Endothelial cell (in vitro differentiated cells): ENCODE results near the gene SEC14L3. TPM values are rescaled to one million over a fixed set of nuclear protein-coding genes. Genes with fewer than 3 reads are reported as not detected.

Experiments used
- DNase-seq: peaks from one replicate; pipeline ENCODE4 v3.0.0; 2021; ENCODE audit warnings: low spot score
- H3K27ac Mint-ChIP-seq: one replicate; pipeline ENCODE4 v1.8.0; 2021; ENCODE audit warnings: mixed read lengths, inconsistent platforms; ENCODE audit not compliant: unreplicated experiment
- H3K27me3 Mint-ChIP-seq: one replicate; pipeline ENCODE4 v1.8.0; 2021; ENCODE audit warnings: mild to moderate bottlenecking, moderate library complexity, mixed read lengths, inconsistent platforms; ENCODE audit not compliant: unreplicated experiment
- H3K36me3 Mint-ChIP-seq: one replicate; pipeline ENCODE4 v1.8.0; 2021; ENCODE audit warnings: mild to moderate bottlenecking, low read depth, mixed read lengths, inconsistent platforms; ENCODE audit not compliant: unreplicated experiment
- H3K4me1 Mint-ChIP-seq: one replicate; pipeline ENCODE4 v1.8.0; 2021; ENCODE audit warnings: mild to moderate bottlenecking, mixed read lengths, inconsistent platforms; ENCODE audit not compliant: unreplicated experiment
- H3K4me3 Mint-ChIP-seq: one replicate; pipeline ENCODE4 v1.8.0; 2021; ENCODE audit warnings: mild to moderate bottlenecking, mixed read lengths, inconsistent platforms; ENCODE audit not compliant: unreplicated experiment
- H3K9me3 Mint-ChIP-seq: one replicate; pipeline ENCODE4 v1.8.0; 2021; ENCODE audit warnings: mixed read lengths, inconsistent platforms; ENCODE audit not compliant: unreplicated experiment
- CTCF ChIP-seq: fragments of 200-600 bp; sonication (generic); IDR thresholded peaks from one replicate; pipeline ENCODE4 v1.5.0; 2021; ENCODE audit warnings: antibody characterized with exemption; ENCODE audit not compliant: unreplicated experiment
- total RNA-seq: library from RNA; stranded (reverse); fragmentation: NEBNext Ultra II Directional; extraction: Animal tissue kit (Norgen Biotek cat#: 25700); gene quantifications from one replicate; pipeline ENCODE4 v1.2.1, GENCODE V29; 2021; ENCODE audit not compliant: unreplicated experiment

SEC14L3 gene
- total RNA-seq, 1 donor from 2014 or later: not detected

DNA sequence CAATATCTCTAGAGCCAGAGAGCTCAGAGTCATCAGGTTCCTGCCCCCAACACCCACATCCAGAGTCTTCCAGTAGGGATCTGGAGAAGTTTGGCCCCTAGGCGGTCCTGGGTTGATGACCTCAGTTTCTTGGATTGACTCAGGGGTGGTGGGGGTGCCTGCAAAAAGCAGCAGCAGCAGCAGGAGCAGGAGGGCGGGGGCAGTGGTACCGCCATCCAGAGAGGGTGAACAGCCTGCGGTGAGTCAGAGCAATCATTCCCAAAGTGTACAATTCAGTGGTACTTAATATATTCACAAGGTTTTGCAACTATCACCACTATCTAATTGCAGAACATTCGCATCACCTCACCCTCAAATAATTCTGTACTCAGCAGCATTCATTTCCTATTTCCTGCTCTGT is 9.9 kb upstream of the SEC14L3 start:
- Mint-ChIP-seq H3K27me3 (peaks cover 2% of the 10 kb centered on the region), H3K4me1 (peaks cover 6% of the 10 kb centered on the region), H3K4me3 (no peak overlapping the region), H3K27ac (no peak overlapping the region), H3K9me3 (no peaks in the 10 kb centered on the region), H3K36me3 (no peaks in the 10 kb centered on the region)
- no peak for DNase-seq
- TF ChIP-seq CTCF: no peak

DNA sequence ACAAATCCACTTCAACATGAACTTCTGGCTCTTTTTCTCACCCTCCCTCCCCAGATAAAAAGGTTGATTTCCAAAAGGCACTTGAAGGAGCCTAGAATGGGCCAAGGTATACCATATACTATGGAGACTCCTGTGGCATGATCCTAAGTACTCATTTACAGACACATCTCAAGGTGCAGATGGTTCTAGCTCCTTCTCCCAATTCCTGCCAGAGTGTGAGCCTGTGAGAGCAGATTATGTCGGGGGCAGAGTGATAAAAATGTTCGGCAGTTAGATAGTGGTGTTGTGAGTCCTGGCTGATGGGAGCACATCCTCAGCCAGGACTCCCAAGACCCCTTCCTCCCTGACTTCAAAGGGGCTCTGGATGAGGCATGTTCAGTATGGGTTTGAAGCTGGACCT is 8.2 kb upstream of the SEC14L3 start:
- no peak for TF ChIP-seq CTCF
- H3K4me1 Mint-ChIP-seq: peaks cover 11% of the 10 kb centered on the region
- no peak overlapping the region for H3K4me3 Mint-ChIP-seq
- no peak overlapping the region for H3K27ac Mint-ChIP-seq
- H3K36me3 Mint-ChIP-seq: no peaks in the 10 kb centered on the region
- no peaks in the 10 kb centered on the region for H3K9me3 Mint-ChIP-seq
- H3K27me3 Mint-ChIP-seq: peaks cover 2% of the 10 kb centered on the region
- DNase-seq: no peak

DNA sequence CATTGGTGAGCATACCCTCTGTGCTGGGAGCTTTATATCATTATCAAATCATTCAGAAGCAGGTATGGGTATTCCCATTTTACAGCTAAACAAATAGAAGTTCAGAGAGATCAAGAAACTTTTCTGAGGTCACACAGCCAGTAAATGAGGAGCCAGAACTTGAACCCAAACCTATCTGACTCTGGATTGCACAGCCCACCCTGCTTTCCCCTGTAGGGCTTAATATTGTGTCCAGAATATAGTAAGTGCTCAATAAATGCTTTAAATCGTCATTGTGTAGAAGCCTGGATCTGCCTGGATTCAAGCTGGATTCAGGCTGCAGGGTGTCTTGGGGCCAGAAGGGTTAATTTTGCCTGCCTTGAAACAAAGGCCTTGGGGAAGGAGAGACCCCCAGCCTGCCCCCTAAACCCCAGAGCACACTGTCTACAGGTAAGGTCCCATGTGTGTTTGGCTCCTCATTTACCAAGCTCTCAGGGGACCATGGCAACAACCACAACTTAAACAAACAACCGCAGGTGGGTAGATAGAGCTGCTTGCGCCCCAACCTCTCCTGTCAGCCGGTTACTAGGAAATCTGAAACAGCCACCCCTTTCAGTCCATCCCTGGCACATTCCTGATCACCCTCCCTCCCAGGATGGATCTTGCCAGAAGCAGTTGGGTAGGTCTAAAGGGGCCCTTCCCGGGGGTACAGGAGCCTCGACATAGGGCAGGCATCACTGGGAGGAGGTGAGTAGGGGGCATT is 3.0 kb upstream of the SEC14L3 start:
- no peak overlapping the region for H3K4me3 Mint-ChIP-seq
- DNase-seq: no peak
- no peaks in the 10 kb centered on the region for H3K27me3 Mint-ChIP-seq
- TF ChIP-seq CTCF: no peak
- H3K27ac Mint-ChIP-seq: no peak overlapping the region
- H3K4me1 Mint-ChIP-seq: peaks cover 11% of the 10 kb centered on the region
- no peaks in the 10 kb centered on the region for H3K36me3 Mint-ChIP-seq
- no peaks in the 10 kb centered on the region for H3K9me3 Mint-ChIP-seq

DNA sequence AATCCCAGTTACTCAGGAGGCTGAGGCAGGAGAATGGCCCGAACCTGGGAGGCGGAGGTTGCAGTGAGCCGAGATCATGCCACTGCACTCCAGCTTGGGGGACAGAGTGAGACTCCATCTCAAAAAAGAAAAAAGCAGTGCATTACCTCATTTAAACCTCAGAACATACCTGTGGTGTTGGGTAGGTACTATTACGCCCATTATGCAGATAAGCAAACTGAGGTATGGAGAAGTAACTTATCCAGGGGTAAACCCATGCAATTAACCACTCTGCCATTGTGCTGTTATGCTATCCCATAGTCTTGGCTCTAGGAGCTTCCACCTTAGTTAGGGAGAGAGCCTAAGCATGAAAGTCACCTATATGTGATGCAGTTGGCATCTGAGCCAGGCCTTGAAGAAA is 2.3 kb upstream of the SEC14L3 start:
- no peak for TF ChIP-seq CTCF
- Mint-ChIP-seq H3K36me3 (no peaks in the 10 kb centered on the region), H3K27me3 (no peaks in the 10 kb centered on the region), H3K4me1 (peaks cover 11% of the 10 kb centered on the region), H3K9me3 (no peaks in the 10 kb centered on the region), H3K4me3 (no peak overlapping the region), H3K27ac (no peak overlapping the region)
- DNase-seq: no peak

DNA sequence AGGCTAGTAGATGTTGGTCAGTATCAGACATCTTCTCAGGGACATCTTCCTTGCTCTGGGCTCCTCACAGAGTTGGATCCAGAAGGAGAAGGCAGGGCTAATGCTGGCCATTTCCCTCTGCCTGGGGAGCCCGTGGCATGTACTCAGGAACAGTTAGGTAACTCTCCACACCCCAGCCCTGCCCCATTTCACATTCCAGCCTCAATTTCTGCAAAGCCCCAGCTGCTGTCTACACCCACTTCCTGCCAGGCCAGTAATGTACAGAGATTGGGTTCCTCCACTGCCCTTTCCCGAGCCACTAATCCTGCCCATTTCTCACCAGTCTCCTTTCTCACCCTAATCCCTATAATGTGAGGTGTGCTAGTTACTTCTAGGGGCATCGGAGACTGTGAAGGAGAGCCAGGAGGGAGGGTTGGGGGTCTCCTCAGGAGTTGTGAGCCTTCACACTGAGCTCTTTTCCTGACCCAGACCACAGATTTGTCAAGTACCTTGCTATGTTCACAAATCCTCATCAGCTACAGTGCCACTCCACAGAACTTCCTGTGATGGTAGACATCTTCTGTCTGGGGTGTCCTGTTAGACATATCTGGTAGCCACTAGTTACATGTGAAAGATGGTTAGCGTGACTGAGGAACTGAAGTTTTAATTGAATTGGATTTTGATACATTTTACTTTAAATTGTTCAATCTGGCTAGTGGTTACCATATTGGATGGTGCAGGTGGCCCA is 1.3 kb upstream of the SEC14L3 start:
- Mint-ChIP-seq H3K27ac (no peak overlapping the region), H3K36me3 (no peaks in the 10 kb centered on the region), H3K4me3 (no peak overlapping the region), H3K27me3 (no peaks in the 10 kb centered on the region), H3K4me1 (peaks cover 11% of the 10 kb centered on the region), H3K9me3 (no peaks in the 10 kb centered on the region)
- no peak for DNase-seq
- TF ChIP-seq CTCF: no peak
